Smooth muscle cell (in vitro differentiated cells): Measurements from ENCODE around the gene GPATCH2. TPM values are rescaled to one million over a fixed set of nuclear protein-coding genes. Genes with fewer than 3 reads are reported as not detected.

ENCODE experiments used
- DNase-seq: peaks from one replicate; lab custom pipeline; 2025; ENCODE audit not compliant: unreplicated experiment; lab: John Stamatoyannopoulos, UW
- H2AFZ ChIP-seq: fragments of 200-600 bp; sonication (generic); 2 replicates; pipeline ENCODE4 v1.6.0; 2016; ENCODE audit warnings: antibody characterized with exemption, low read depth, mild to moderate bottlenecking
- H3F3A ChIP-seq: fragments of 200-600 bp; sonication (generic); 2 replicates; pipeline ENCODE4 v1.6.0; 2017; ENCODE audit warnings: antibody characterized with exemption, low read depth
- H3K27ac ChIP-seq: fragments of 200-600 bp; sonication (generic); 2 replicates; pipeline ENCODE4 v1.5.1; 2016; ENCODE audit warnings: low read depth, mild to moderate bottlenecking
- H3K27me3 ChIP-seq: fragments of 200-600 bp; sonication (generic); 2 replicates; pipeline ENCODE4 v1.6.1; 2016; ENCODE audit warnings: low read depth, mild to moderate bottlenecking
- H3K36me3 ChIP-seq: fragments of 200-600 bp; sonication (generic); 2 replicates; pipeline ENCODE4 v1.5.1; 2016; ENCODE audit warnings: low read depth
- H3K4me1 ChIP-seq: fragments of 200-600 bp; sonication (generic); 2 replicates; pipeline ENCODE4 v1.5.1; 2016; ENCODE audit warnings: low read depth
- H3K4me2 ChIP-seq: fragments of 200-600 bp; sonication (generic); 2 replicates; pipeline ENCODE4 v1.6.0; 2016; ENCODE audit warnings: mild to moderate bottlenecking
- H3K4me3 ChIP-seq: fragments of 200-600 bp; sonication (generic); 2 replicates; pipeline ENCODE4 v1.5.1; 2016; ENCODE audit warnings: mild to moderate bottlenecking
- H3K79me2 ChIP-seq: fragments of 200-600 bp; sonication (generic); 2 replicates; pipeline ENCODE4 v1.6.0; 2016; ENCODE audit warnings: low read depth, mild to moderate bottlenecking
- H3K9ac ChIP-seq: fragments of 200-600 bp; sonication (generic); 2 replicates; pipeline ENCODE4 v1.6.0; 2016; ENCODE audit warnings: low read depth
- H3K9me3 ChIP-seq: fragments of 200-600 bp; sonication (generic); replicated peaks from 2 replicates; pipeline ENCODE4 v1.5.1; 2016; ENCODE audit warnings: low read depth
- H4K20me1 ChIP-seq: fragments of 200-600 bp; sonication (generic); 2 replicates; pipeline ENCODE4 v1.6.0; 2016; ENCODE audit warnings: low read depth
- CTCF ChIP-seq: fragments of 200-600 bp; sonication (generic); IDR thresholded peaks from 2 replicates; pipeline ENCODE4 v1.5.1; 2017; ENCODE audit warnings: borderline replicate concordance, mild to moderate bottlenecking, antibody characterized with exemption; ENCODE audit not compliant: insufficient read depth, poor library complexity, severe bottlenecking
- WGBS: methylation state at CpG from one replicate; pipeline ENCODE4 v1.1.7; 2016; ENCODE audit warnings: low lambda C conversion rate; 5-methylcytosine and 5-hydroxymethylcytosine counted together
- polyA plus RNA-seq: library from polyadenylated mRNA; unstranded; fragments of >200 nt; fragmentation: Nextera tagmentation; extraction: Ambion mirVana; gene quantifications from 2 replicates; pipeline ENCODE4 v1.2.1, GENCODE V29; 2016
- total RNA-seq: library from RNA; depleted of rRNA; stranded (reverse); fragments of >200 nt; gene quantifications from 2 replicates; pipeline ENCODE4 v1.2.3, GENCODE V29; 2014

Gene GPATCH2
- total and polyA plus RNA-seq, 2 experiments from 2014 or later: 5.6 to 16.4 TPM

GRCh38 chr1:217528271-217528670, 102.6 kb downstream of the GPATCH2 start:
- Histone ChIP-seq H3K4me3 (no peak overlapping the region), H3K4me1 (no peaks in the 10 kb centered on the region), H3K4me2 (no peak overlapping the region), H3K79me2 (no peaks in the 10 kb centered on the region), H4K20me1 (no peaks in the 10 kb centered on the region), H3K9me3 (no peaks in the 10 kb centered on the region), H3K27me3 (no peaks in the 10 kb centered on the region), H3K27ac (no peak overlapping the region), H3F3A (no peaks in the 10 kb centered on the region), H3K9ac (no peak overlapping the region), H3K36me3 (no peaks in the 10 kb centered on the region), H2AFZ (no peak overlapping the region)
- TF ChIP-seq CTCF: no peak
- 88% methylated on average over 3 of the region's 3 CpGs for WGBS
- DNase-seq: no peak

GRCh38 chr1:217527151-217527550, 103.7 kb downstream of the GPATCH2 start:
- no peaks in the 10 kb centered on the region for H3K9me3 ChIP-seq
- no peak for DNase-seq
- no peaks in the 10 kb centered on the region for H3F3A ChIP-seq
- no peaks in the 10 kb centered on the region for H3K79me2 ChIP-seq
- no peak for TF ChIP-seq CTCF
- H3K27ac ChIP-seq: no peak overlapping the region
- no peak overlapping the region for H2AFZ ChIP-seq
- no peak overlapping the region for H3K9ac ChIP-seq
- no peaks in the 10 kb centered on the region for H4K20me1 ChIP-seq
- H3K4me2 ChIP-seq: no peak overlapping the region
- no peaks in the 10 kb centered on the region for H3K4me1 ChIP-seq
- 96% methylated on average over 2 of the region's 2 CpGs for WGBS
- H3K36me3 ChIP-seq: no peaks in the 10 kb centered on the region
- H3K27me3 ChIP-seq: no peaks in the 10 kb centered on the region
- no peak overlapping the region for H3K4me3 ChIP-seq

GRCh38 chr1:217526636-217527035, 104.3 kb downstream of the GPATCH2 start:
- Histone ChIP-seq H3K27ac (no peak overlapping the region), H3K79me2 (no peaks in the 10 kb centered on the region), H2AFZ (no peak overlapping the region), H3K4me2 (no peak overlapping the region), H3K4me1 (no peaks in the 10 kb centered on the region), H3K9me3 (no peaks in the 10 kb centered on the region), H3K4me3 (no peak overlapping the region), H3K36me3 (no peaks in the 10 kb centered on the region), H4K20me1 (no peaks in the 10 kb centered on the region), H3K27me3 (no peaks in the 10 kb centered on the region), H3K9ac (no peak overlapping the region), H3F3A (no peaks in the 10 kb centered on the region)
- no peak for DNase-seq
- 96% methylated on average over 1 of the region's 1 CpG for WGBS
- TF ChIP-seq CTCF: no peak

GRCh38 chr1:217525773-217526490, 105.0 kb downstream of the GPATCH2 start:
- Histone ChIP-seq H3K27ac (no peak overlapping the region), H3K4me1 (no peaks in the 10 kb centered on the region), H2AFZ (no peak overlapping the region), H3K9me3 (no peaks in the 10 kb centered on the region), H3K79me2 (no peaks in the 10 kb centered on the region), H3K4me2 (no peak overlapping the region), H3K9ac (no peak overlapping the region), H3F3A (no peaks in the 10 kb centered on the region), H3K36me3 (no peaks in the 10 kb centered on the region), H3K27me3 (no peaks in the 10 kb centered on the region), H4K20me1 (no peaks in the 10 kb centered on the region), H3K4me3 (no peak overlapping the region)
- DNase-seq: no peak
- WGBS: 100% methylated on average over 3 of the region's 3 CpGs
- no peak for TF ChIP-seq CTCF
